Lower lobe of right lung (tissue), 2 donors: Measurements from ENCODE around the gene SP5. TPM values are rescaled to one million over a fixed set of nuclear protein-coding genes. Genes with fewer than 3 reads are reported as not detected.

Experiments
- ATAC-seq, 2 donors: fragments of 200-7000 bp; cut with Tn5 transposase; one replicate each; pipeline ENCODE4 v1.9.1; 2020 to 2022; ENCODE audit warnings: mild to moderate bottlenecking in 2 of 2, moderate library complexity in 2 of 2
- DNase-seq: peaks from one replicate; pipeline ENCODE4 v3.0.0-alpha.2; 2020
- H3K27ac ChIP-seq: fragments of 200-600 bp; one replicate; pipeline ENCODE4 v1.8.0; 2022
- H3K27me3 ChIP-seq: fragments of 200-600 bp; one replicate; pipeline ENCODE4 v1.8.0; 2022; ENCODE audit warnings: low read depth
- H3K36me3 ChIP-seq: fragments of 200-600 bp; one replicate; pipeline ENCODE4 v1.8.0; 2022; ENCODE audit warnings: mild to moderate bottlenecking
- H3K4me1 ChIP-seq: fragments of 200-600 bp; one replicate; pipeline ENCODE4 v1.8.0; 2022
- H3K4me3 ChIP-seq: fragments of 200-600 bp; one replicate; pipeline ENCODE4 v1.8.0; 2022; ENCODE audit warnings: mild to moderate bottlenecking
- H3K9me3 ChIP-seq: fragments of 200-600 bp; one replicate; pipeline ENCODE4 v1.8.0; 2022
- CTCF ChIP-seq: fragments of 200-600 bp; IDR thresholded peaks from one replicate; pipeline ENCODE4 v1.8.0; 2022; ENCODE audit warnings: antibody characterized with exemption, mild to moderate bottlenecking
- intact Hi-C: fragments of 100-400 bp; cut with DNase I; formaldehyde crosslinking; loops from one replicate; pipeline ENCODE4 v1.11.0; 2022
- total RNA-seq: library from RNA; stranded (reverse); fragmentation: NEBNext Ultra II Directional; extraction: Animal tissue kit (Norgen Biotek cat#: 25700); gene quantifications from one replicate; pipeline ENCODE4 v1.2.1, GENCODE V29; 2021
- donor health status: DM: no; HTN: yes; CAD: no; lungs with severe emphysema.

The SP5 gene
- total RNA-seq, 1 donor from 2014 or later = 1.9 TPM

GRCh38 chr2:170689481-170689880 lies 25.7 kb upstream of the SP5 start:
- intact Hi-C loops = no loop called here

GRCh38 chr2:170690640-170691039 lies 24.5 kb upstream of the SP5 start:
- Histone ChIP-seq H3K27ac (no peak overlapping the region), H3K27me3 (no peaks in the 10 kb centered on the region), H3K9me3 (no peaks in the 10 kb centered on the region), H3K36me3 (no peaks in the 10 kb centered on the region), H3K4me1 (no peaks in the 10 kb centered on the region), H3K4me3 (no peak overlapping the region)
- intact Hi-C loops = no loop called here
- DNase-seq (no peak), ATAC-seq (no peak)
- TF ChIP-seq CTCF = no peak

More at GRCh38 chr2:170689481-170689880, 25.7 kb upstream of the SP5 start:
- no peak overlapping the region for H3K27ac ChIP-seq
- no peak for DNase-seq
- no peaks in the 10 kb centered on the region for H3K27me3 ChIP-seq
- H3K4me3 ChIP-seq = no peak overlapping the region
- H3K9me3 ChIP-seq = no peaks in the 10 kb centered on the region
- no peaks in the 10 kb centered on the region for H3K36me3 ChIP-seq
- TF ChIP-seq CTCF = no peak
- no peaks in the 10 kb centered on the region for H3K4me1 ChIP-seq
- ATAC-seq = no peak

GRCh38 chr2:170694316-170694715 lies 20.8 kb upstream of the SP5 start:
- Histone ChIP-seq H3K4me1 (no peaks in the 10 kb centered on the region), H3K9me3 (no peaks in the 10 kb centered on the region), H3K4me3 (no peak overlapping the region), H3K36me3 (no peaks in the 10 kb centered on the region), H3K27me3 (no peaks in the 10 kb centered on the region), H3K27ac (no peak overlapping the region)
- TF ChIP-seq CTCF = no peak
- DNase-seq = no peak
- intact Hi-C loops = no loop called here
- no peak for ATAC-seq

- intact Hi-C loops = no loop called here
- H3K4me3 ChIP-seq = no peak overlapping the region
- H3K4me1 ChIP-seq = no peaks in the 10 kb centered on the region
- H3K9me3 ChIP-seq = no peaks in the 10 kb centered on the region
- ATAC-seq (no peak), DNase-seq (no peak)
- TF ChIP-seq CTCF = no peak
- H3K36me3 ChIP-seq = no peaks in the 10 kb centered on the region
- no peaks in the 10 kb centered on the region for H3K27me3 ChIP-seq
- H3K27ac ChIP-seq = no peak overlapping the region
Measured at GRCh38 chr2:170695521-170696410, 19.4 kb upstream of the SP5 start.

- TF ChIP-seq CTCF = no peak
- Histone ChIP-seq H3K9me3 (no peaks in the 10 kb centered on the region), H3K27me3 (no peaks in the 10 kb centered on the region), H3K36me3 (no peaks in the 10 kb centered on the region), H3K4me3 (no peak overlapping the region), H3K27ac (no peak overlapping the region), H3K4me1 (no peaks in the 10 kb centered on the region)
- DNase-seq (no peak), ATAC-seq (no peak)
- intact Hi-C loops = no loop called here
Measured at GRCh38 chr2:170696948-170697347, 18.2 kb upstream of the SP5 start.
